Left lobe of liver (tissue), 2 donors: ENCODE data around the gene DCLK3. TPM values are rescaled to one million over a fixed set of nuclear protein-coding genes. Genes with fewer than 3 reads are reported as not detected.

Source experiments
- ATAC-seq: fragments of 200-7000 bp; cut with Tn5 transposase; one replicate; pipeline ENCODE4 v1.9.1; 2020; ENCODE audit warnings: mild to moderate bottlenecking, moderate library complexity
- DNase-seq: peaks from one replicate; pipeline ENCODE4 v3.0.0-alpha.2; 2020; ENCODE audit warnings: low spot score
- total RNA-seq: library from RNA; stranded (reverse); gene quantifications from one replicate; pipeline ENCODE4 v1.2.1, GENCODE V29; 2021
- donor health status: DM: no; HTN: no; CAD: no; lungs with moderate emphysema.
- donor health status: DM: no; HTN: yes; CAD: no.

DCLK3 gene
- total RNA-seq, 1 donor from 2014 or later, result 0.05 TPM

DNA sequence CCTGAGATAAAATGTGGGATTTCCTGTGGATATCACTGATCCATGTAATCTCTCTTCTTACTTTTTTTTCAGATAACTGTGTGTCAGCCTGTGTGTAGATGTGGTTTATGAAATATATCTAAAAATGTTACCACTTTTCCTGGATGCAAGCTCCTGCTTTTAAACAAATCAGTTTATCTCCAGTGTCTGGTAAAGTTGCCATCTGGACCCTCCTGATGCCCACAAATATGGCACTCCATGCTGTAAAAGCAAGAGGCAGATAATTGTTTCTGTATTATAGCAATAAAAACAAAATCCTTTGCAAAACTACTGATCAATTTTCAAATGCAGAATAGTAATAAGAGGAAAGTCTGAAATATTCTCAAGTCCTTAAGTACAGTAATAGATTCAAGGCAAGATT lies 7.6 kb upstream of the DCLK3 start:
- ATAC-seq (no peak), DNase-seq (no peak)

DNA sequence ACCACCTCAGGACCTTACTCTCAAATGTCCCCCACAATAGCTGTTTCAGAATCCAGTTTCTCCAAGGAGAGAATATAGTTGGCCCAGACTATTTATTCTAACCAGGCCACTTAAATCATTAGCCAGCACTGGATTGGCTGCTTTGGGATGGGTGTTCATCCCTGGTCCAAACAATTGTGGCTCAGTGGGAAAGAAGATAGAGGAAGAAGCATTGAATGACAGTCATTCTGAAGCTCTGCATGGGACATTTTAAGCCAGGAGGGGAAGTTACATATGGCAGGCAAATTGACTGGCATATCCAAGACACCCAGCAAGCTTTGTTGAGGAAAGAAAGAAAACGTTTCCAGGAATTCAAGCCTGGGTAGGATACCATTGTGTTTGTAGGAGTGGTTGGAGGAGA lies 5.6 kb upstream of the DCLK3 start:
- ATAC-seq, result no peak
- DNase-seq, result no peak

DNA sequence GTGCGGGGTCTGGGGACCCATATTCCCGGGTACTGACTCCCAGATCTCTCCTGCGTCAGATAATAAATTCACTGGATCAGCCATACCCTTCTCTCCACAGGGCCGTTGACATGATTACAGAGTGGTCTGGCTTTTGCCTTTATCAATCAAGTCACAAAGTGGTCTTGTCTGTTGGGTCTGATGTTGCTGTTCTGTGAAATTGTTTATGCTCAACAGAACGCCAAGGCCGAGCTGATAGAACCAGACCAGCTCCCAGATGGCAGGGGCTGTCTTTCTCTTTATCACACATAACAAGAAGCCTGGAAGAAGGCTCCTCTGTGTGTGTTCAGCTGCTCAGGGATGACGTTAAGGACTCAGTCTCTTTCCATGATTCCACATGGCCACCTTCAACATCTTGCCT lies 751 bp upstream of the DCLK3 start:
- no peak for ATAC-seq
- DNase-seq, result no peak

DNA sequence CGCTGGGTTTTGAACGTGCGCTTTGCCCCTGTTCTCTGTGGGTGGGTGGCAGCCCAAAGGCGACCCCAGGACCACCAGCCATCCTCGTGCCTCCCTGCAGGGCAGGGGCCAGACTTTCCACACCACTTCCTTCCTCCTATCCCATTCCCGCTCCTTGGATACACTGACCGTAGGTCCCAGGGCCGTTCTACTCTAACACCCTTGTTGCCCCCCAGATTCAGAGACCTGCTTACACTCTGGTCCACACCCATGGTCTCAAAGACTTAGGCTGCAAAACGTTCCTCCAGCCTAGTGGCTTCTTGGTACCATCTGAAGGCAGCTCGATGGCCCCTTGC lies 318 bp upstream of the DCLK3 start:
- DNase-seq, result no peak
- no peak for ATAC-seq

DNA sequence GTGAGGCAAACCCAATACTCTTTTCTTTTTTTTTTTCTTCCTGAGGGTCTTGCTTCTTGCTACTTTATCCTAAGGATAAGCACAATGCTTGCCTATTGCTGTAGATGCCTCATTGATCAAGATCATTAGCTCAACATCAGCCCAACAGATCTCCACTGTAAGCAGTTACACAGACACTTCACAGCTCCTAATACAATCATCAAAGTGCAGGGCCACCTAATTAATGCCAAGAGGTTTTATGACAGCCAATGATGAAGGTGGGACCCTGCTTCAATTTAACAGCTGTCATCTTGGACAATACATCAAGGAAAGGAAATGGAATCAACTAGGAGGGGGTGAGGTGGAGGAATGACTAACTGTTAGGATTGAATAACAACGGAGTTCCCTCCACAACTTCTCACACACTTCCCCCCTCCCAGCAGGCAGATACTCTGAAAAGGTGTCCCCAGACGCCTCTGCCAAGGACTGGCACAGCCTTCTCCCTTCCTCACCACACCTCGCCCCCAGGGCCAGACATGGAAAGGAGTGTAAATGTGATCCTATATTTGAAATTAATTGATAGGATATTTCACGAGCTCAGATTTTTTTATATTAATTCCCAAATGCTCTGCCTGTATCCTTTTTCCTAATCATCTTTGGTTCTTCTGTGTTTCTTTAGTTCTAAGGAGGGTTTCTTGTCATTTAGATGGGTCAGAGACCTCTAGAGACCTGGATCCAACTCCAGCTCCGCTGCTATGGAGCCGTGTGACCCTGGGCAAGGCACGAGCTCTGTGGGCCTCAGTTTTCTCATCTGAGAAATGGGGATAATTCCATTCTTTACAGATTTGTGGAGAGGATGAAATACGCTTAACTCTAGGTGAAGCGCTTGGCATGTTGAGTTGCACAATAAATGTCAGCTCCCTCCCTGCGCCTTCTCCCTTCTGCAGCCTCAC lies 1.2 kb downstream of the DCLK3 start:
- ATAC-seq (no peak), DNase-seq (no peak)

DNA sequence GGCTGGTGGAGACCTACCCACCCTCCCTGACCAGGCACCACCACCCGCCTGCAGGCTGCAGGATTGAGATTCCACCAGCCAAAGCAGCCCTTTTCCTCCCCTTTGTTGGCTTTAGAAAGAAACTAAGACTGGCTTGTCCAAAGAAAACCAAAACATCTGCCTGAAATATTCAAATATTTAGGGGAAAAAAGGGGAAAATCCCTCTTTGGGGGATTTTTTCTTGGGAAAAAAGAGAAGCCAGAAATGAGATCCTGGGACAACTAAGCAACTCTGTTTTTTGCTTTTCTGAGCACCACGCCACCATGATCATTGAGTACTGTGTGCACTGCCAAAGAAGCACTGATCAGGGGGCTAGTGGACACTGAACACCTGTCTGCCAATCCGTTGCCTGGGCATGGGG lies 2.6 kb downstream of the DCLK3 start:
- ATAC-seq (no peak), DNase-seq (no peak)

DNA sequence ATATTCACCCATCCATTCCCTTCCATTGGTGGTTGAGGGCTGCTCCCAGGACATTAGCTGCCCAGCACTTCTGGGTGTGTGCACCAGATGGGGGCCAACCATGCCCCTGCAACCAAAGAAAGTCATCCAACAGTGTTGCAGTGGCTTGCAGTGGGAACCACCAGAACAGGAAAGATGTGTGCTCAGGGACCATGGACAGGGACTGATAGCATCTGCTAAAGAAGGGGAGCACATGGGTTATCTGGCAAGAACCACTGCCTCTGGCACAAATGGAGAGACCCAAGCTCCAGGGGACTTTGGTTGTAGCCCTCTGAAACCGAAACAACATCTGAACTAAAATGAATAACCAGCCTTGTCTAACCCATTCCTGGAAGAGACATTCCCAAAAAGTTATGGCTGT lies 8.1 kb downstream of the DCLK3 start:
- ATAC-seq, result no peak
- DNase-seq, result no peak

DNA sequence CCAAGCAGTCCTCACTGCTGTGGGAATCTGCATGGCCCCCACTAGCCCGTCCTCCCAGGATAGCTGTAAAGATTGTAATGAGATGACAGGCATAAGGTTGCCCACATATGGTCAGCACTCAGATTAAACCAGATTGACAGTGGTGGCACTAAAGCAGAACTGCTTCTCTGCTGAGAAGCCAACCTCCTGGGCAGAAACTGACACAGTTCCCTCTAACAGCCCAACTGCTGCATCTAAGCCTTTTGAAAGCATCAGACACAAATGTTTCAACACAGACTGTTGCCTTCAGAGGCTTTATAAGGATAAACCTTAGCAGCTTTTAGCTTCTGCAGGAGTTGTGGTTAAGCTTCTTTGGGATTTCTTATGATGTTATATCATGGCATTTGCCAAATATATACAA lies 13.0 kb downstream of the DCLK3 start:
- ATAC-seq, result no peak
- DNase-seq, result no peak

DNA sequence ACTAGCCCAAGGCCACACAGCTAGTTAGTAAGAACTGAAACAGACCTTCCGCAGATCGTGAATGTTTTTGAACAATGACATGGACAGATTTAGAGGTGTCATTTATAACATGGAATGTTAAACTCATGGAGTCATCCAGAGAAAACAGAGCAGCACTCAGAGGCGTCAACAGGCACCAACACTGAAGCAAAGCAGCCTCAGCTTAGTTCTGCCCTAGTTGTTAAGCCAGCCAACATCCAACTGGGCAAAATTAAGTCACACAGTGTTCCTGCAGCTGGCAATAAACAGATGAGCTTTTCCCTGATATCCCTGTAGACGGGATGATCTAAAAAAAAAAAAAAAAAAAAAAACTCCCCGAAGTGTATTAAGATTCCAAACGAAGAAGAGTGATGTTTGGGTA lies 13.6 kb downstream of the DCLK3 start:
- no peak for ATAC-seq

DNA sequence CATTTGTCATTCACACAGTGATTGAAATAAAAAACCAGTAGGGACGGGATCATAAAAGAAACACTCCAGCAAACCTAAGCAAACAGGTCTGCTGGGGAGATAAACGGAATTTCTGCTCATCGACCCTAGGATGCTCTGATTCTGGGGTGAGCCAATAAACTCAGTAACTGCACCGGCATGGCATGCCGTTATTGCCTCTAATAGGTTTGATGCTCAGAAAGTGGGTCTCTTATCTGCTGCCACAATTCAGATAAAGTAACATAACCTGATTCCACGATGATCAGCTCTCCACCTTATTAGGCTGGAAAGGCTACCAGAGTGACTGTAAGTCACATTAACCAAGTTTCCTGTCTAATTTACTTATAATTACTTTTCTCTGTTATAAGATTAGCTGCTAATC lies 19.6 kb downstream of the DCLK3 start:
- DNase-seq, result no peak
- ATAC-seq, result no peak

More for the DNA sequence above, 13.6 kb downstream of the DCLK3 start:
- DNase-seq, result no peak

DNA sequence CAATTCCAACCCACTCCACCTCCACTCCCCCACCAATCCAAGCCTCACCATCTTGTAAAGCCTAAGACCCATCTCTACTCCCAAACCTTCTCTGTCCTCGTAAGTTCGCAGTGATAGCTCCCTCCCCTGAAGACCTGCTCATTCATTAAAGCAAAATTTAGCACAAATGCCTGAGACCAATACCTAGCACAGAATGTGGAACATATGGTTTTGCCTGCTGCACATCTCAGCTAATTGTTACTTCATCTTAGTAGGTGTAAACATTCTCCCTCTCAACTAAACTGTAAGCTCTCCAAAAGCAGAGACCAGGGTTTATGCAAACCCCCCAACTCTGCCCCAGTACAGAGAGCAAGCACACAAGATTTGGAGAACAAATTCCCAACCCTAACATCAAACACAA lies 20.5 kb downstream of the DCLK3 start:
- ATAC-seq (no peak), DNase-seq (no peak)

DNA sequence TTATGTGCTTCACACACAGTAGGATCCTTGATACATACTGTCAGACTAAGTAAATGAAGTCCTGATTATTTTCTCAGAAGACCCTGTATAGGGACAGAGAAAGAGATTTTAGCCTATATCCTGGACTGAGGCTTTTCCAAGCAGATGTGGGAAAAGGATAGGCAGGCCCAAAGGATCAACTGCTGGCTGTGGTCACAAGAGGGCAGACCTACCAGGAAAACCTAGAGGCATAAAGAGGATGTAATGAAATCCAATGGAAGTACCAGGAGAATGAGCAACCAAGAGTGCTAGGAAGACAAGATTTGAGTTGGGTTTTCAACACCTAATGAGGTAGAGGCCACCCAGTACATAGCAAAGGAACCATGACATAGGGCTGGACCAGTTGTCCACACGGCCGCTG lies 23.1 kb downstream of the DCLK3 start:
- DNase-seq (no peak), ATAC-seq (no peak)

DNA sequence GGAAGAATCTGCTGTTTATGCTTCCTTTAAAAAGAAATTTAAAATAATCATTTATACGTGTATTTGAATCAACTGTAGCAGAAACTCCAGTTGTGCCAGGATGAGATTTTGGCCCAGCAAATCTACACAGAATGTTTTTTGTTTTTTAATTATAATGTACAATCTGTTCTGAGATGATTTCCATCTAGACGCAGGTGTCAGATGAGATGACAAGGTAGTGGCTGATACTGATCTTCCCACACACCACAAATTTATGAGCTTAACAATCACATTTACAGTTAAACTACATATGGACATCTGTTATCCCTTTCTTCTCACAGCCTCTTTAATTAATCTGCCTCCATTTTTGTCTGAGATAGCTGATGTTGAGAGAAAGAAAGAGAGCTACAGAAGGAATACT lies 23.6 kb downstream of the DCLK3 start:
- DNase-seq, result no peak
- no peak for ATAC-seq

DNA sequence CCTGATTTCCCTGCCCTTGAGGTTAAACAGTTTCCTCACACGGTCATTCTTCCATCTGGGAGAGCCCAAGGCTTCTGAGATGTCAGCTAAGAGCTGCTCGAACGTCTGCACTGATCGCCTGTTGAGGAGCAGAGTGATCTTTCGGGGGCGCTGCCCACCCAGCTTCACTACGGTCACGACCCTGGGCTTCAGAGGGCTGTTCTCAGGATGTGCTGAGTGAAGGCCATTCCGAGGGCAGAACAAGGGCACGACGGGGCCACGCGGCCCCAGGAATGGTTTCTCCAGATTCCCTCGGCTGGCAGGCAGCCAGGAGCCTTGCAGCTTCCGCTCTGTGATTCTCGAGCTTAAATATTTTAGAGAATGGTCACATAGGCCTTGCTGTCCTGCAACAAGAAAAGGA lies 25.7 kb downstream of the DCLK3 start:
- ATAC-seq (no peak), DNase-seq (peak; percentile 52)

DNA sequence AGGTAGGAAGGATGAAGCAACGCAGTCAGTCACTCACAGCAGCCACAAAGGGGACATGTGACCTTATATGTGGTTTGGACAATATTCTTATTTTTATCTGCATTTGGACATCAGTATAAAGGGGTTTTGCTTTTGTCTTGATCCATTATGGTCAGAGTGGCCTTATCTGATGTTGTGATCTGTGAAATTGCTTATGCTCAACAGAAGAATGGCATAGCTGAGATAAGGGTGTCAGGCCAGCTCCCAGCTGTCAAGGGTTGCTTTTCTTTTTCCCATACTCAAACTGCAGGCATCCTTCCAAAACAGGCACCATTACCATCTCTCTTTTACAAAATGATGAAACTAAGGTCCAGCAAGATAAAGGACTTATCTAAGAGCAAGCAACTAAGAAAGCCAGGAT lies 28.1 kb downstream of the DCLK3 start:
- ATAC-seq, result no peak
- DNase-seq, result no peak

DNA sequence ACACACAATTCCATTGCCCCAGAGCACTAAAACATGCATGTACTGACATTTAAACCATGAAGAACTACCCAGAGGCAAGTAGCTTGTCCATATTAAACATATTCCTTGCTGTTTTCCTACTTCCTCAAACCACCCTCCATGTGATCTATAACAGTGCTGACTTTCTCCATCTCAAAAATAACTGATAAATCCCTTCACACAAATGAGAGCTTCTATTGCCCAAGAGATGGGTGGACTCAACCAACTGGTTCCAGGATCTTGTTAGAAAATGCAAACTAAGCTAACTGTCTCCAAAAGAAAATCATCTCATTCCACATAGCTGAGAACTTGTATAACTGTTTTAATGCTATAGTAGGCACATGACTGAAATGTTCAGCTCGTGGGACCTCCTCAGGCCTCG lies 29.6 kb downstream of the DCLK3 start:
- ATAC-seq (no peak), DNase-seq (no peak)

DNA sequence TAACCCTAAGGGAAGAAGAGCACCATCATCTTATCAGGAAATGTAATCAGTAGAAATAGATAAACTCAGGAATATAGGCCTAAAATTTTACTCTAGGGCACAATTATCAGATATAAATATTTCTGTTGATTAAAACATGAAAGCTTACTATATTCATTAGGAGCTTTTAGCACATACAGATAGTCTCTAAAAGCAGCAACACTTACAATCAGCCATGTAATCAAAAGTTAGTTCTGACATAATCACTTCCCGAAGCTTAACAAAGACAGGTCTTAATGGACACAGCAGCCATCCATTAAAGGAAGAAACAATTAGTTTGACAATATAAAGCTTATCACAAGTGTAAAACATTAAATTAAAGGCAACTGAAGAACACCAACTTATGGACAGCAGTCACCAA lies 30.6 kb downstream of the DCLK3 start:
- DNase-seq, result no peak

DNA sequence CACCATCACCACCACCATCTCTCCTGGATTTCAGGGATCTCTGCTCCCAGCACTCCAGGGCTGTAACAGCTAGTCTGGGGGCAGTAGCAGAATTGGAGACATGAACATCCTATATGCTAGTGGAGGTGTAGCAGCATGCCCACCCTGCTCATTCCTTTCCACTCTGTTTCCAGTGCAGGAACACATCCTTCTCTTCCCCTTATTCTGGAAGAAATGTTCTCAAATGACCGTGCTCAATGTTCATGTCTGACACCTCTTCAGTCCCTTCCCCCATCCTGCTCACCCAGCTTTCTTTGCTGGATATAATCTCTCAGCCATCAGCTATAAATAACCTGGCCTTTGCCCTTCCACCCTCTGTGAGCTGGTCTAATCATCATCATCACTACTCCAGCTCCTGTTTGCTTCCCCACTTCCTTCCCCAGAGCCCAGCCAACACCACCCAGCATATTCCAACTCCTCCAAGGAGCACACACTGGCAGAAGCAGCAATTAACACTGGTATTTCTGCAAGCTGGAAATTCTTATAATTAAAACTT lies 31.1 kb downstream of the DCLK3 start:
- DNase-seq (no peak), ATAC-seq (peak; percentile 8)

More for the DNA sequence above, 30.6 kb downstream of the DCLK3 start:
- no peak for ATAC-seq

DNA sequence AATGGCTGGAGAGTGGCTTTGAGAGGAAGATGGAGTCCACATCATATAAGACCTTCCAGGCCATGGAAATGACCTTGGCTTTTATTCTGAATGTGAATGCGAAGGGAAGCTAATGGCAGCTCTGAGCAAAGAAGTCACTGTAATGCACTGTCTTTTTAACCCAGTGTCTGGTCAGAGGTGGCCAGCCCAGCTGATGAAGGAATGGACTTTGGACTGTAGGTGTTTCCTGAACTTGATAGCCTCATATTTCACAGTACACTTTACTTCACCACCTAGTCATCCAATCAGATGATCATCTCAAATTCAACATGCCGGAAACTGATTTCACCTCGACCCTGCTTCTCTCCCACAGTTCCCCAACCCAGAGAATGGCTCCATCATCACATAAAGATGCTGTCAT lies 33.4 kb downstream of the DCLK3 start:
- ATAC-seq (peak; percentile 76), DNase-seq (no peak)

DNA sequence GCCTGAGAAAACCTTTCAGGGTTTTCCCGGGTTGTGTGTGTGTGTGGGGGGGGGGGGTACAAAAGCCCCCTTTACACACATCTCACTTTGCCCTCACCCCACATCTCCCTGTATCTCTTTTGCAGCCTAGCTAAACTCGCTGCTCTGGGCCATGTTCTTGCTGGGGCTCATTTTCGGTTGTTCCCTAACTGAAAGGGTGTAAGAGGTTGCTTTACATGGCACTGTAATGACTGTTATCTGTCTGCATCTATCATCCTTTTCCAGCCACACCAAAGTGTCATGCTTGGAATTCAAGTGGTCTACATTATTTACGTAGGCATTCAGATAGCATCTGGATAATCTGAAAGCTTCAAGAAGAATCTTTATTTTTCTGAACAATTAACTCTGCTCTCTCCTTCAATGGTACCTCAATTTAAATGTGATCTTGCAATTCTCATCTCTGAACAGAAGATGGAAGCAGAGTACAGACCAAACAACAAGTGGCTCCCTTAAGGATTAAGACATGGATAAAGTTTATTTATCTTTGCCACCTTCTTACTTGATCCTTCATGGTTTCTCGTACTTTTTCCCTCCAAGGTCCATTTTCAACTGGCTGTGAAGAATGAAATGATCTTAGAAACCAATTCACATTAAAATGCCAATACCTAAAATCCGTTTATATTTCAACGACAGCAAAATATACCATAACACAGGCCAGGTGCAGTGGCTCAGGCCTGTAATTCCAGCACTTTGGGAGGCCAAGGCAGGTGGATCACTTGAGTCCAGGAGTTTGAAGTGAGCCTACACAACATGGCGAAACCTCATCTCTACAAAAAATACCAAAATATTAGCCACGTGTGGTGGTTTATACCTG lies 34.9 kb downstream of the DCLK3 start:
- ATAC-seq (peak; percentile 86), DNase-seq (no peak)

DNA sequence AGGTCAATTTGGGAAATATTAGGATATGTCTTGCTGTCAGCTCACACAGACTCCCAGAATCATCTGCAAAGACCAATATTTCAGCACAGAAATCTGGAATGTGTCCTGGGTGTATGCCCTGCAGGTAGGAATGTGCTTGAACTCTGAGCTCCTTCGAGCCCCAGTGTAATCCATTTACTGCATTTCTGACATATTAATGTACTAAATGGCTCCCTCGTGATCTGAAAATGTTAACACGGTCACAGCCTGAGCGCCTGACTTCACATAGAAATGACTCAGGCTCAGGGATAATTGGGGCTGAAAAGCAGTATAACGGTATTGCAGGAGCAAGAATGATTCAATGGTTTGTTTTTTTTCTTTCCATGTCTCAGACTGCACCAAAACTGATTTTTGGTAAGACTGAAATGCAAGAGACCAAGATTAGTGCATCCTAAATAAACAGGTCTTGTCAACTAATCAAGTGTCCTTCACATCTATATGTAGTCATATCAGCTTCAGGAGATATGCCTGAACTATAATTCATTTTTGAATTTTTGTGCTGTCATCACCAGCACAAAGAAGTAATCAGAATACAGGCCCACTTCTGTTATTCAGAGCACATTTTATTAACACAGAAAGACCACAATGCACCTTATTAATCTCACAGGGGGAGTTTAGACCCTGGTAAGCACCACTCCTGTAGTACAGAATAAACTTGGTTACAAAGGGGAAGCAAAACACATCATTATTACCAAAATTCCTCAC lies 49.8 kb downstream of the DCLK3 start:
- ATAC-seq (no peak), DNase-seq (no peak)
